Fibroblast of gingiva (primary cell): ENCODE measurements around the gene ARMC7.
"Not testable (repeated sequence)": the region's sequence is repeated elsewhere in the genome, so short reads cannot be mapped to it uniquely, and the experiment has no call there.

Source experiments
- DNase-seq: peaks from one replicate; pipeline ENCODE4 v3.0.0-alpha.2; 2011; ENCODE audit warnings: low read depth

The ARMC7 gene

DNA sequence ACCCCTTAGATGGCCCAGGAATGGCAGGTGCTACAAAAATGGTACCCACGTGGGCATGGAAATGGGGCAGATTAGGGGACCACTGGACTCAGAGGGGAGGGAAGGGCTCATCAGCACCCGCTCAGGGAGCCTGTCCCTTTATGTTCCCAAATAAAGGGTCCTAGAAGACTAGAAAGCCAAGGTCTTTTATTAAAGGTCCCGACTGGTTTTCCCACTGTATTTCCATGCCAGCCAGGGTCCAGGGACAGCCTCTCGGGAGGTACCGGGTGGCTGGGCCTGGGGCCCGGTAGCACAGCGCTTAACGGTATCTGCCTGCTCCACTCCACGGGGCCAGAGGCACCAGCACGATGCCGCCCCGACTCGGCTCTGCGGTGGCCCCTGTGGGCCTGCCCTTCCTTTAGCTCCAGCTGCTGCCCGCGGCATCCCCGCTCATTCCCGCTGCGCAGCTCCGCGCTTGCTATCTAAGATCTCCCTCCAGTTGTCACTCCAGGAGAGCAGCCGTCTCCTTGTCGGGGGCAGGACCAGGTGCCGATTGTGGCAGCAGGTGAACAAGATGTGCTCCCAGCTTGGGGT is 20.4 kb downstream of the ARMC7 start:
- DNase-seq = no peak

DNA sequence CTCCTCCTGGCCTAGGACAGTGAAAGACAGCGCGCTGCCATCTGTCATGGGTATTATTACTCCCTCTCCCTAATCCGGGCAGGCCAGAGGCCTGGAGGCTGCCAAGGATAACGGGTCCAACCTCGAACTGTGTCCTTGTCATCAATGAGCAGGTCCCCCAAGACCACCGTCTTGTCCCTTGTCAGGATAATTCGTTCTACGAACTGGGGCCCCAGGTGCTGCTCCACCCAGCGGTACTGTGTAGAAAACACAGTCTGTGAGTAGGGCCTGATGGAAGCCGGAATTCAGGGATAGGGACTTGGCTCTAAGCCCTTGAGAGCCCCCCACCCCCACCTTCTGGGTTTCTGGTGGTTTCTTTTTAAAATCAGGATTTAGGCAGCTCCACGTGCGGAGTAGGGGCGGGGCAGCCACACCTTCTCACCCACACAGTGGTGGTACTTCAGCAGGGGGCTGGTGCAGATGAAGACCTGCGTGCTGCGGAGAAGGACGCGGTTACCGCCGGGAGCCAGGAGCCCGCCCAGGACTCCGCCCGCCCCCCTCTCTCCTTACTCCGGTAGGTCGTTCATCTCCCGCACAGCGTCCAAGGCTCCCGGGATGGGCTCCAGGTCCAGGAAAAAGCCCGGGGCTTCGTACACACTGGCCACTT is 21.0 kb downstream of the ARMC7 start:
- peak; percentile 20 for DNase-seq

DNA sequence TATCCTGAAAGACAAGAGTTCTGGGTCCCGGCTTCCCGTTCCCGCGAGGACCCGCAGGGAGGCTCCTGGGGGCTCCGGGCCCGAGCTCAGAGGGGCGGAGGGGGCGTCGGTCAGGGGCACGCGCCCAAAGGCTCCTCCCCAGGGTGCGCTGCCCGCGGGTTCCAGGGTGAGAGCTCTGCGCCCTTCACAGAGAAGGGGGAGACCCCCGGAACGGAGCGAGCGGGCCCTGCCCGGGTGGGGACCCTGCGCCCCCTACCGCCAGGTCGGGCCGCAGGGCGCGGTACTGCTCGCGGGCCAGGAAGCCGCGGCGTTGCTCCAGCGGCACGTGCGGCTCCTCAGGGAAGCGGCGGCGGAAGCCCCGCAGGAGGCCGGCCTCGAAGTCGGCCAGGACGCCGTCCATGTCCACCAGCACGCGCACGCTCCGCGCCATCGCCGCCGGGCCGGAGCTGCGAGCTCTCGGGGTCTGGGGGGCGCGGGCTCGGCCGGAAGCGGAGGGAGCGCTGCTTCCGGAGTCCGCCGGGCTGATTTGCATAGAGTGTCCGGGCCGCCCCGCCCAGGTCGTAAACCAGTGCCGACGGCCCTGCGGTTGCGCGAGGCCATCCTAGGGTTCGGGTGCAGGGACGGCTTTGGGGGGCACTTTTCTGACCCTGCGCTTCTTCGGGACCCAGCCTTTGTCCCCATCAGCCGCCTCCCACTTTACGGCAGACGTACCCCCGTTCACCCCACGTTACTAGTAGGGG is 21.7 kb downstream of the ARMC7 start, which contains the start of gene NT5C:
NT5C (minus strand) TSS at position 465 of the 740 bp plus-strand sequence; CDS start at position 430, 35 bp downstream.
- peak; percentile 74 for DNase-seq

DNA sequence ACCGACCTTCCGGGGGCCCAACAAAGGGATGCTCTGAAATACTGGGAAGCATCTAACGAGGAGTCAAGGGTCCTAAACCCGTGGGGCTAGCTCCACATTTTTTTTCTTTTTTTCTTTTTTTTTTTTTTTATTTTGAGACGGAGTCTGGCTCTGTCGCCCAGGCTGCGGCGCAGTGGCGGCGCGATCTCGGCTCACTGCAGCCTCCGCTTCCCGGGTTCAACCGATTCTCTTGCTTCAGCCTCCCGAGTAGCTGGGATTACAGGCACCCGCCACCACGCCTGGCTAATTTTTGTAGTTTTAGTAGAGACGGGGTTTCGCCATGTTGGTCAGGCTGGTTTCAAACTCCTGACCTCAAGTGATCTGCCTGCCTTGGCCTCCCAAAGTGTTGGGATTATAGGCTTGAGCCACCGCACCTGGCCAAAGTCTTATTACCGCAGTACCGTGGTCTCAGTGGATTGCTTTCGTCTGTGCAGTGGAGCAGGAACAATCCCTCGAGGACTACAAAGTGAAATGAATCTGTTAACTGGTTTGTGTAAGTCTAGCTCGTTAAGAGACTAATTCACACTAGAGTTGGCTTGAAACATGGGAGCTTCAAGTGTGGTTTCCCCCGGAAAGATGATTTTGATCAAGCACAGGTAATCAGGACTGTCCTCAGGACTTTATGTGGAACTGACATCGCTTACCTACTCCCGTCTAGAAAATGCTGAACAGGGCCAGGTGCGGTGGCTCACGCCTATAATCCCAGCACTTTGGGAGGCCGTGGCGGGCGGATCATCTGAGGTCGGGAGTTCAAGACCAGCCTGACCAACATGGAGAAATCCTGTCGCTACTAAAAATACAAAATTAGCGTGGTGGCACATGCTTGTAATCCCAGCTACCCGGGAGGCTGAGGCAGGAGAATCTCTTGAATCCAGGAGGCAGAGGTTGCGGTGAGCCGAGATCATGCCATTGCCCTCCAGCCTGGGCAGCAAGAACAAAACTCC is 22.5 kb downstream of the ARMC7 start:
- DNase-seq = not testable (repeated sequence)

DNA sequence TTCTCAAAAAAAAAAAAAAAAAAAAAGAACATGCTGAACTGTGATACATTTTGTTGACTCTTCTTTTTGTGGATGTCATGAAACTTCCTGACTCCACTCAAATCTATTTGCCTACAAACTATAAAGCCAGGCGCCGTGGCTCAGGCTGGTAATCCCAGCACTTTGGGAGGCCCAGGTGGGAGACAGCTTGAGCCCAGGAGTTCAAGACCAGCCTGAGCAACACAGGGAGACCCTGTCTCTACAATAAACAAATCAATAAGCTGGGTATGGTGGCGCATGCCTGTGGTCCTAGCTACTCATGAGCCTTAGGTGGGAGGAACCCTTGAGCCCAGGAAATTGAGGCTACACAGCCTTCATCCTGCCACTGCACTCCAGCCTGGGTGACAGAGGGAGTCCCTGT is 23.2 kb downstream of the ARMC7 start:
- DNase-seq = no peak

DNA sequence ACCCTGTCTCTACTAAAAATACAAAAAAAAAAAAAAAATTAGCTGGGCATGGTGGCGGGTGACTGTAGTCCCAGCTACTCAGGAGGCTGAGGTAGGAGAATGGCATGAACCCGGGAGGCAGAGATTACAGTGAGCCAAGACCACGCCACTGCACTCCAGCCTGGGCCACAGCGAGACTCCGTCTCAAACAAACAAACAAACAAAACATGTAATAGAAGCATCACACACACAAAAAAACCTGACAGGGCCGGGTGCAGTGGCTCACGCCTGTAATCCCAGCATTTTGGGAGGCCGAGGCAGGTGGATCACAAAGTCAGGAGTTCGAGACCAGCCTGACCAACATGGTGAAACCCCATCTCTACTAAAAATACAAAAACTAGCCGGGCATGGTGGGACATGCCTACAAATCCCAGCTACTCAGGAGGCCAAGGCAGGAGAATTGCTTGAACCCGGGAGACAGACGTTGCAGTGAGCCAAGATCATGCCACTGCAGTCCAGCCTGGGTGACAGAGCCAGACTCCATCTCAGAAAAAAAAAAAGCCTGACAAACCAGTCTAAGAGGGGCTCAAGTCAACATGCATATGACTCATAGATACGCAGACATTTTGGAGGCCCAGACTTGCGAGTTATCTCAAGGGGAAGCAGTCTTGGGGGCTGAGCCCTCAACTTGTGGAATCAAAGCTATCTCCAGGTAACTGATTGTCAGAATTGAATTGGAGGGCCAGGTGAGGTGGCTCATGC is 24.0 kb downstream of the ARMC7 start:
- DNase-seq = not testable (repeated sequence)

DNA sequence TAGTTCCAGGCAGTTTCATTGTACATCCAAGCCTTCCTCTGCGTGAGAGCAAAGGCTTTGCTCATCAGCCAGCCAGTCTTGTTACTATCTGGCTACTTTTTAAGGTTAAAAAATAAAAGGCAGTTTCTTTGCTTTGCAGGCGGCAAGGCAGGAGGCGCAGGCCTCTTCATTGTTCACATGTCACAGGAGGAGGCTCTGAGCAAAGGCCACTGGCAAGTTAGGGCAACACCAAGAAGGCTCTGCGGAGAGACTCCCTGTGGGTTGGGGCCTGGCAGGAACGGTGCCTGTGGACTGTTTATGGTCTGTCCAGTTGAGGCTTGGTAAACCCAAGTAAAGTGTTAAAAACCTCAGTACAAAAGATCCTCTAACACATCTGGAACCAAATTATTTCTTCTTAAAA is 25.7 kb downstream of the ARMC7 start:
- DNase-seq = no peak

DNA sequence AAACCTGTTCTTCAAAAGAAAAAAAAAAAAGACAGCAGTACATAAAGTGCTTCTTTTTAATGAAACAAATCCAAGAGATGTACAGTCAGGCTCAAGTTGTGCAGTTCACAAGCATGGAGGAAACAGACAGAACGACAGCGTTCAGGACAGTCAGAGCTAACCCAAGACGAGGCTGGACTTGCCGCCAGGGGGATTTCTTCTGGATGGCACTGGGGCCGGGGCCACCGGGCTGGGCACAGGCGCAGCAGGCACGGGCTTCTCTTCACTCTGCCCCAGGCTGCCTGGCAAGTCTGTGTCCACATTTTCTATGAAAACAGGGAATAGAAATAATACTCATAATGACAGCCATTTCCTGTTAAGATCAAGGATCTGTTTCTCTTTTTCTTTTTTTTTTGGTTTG is 26.2 kb downstream of the ARMC7 start:
- DNase-seq = no peak

DNA sequence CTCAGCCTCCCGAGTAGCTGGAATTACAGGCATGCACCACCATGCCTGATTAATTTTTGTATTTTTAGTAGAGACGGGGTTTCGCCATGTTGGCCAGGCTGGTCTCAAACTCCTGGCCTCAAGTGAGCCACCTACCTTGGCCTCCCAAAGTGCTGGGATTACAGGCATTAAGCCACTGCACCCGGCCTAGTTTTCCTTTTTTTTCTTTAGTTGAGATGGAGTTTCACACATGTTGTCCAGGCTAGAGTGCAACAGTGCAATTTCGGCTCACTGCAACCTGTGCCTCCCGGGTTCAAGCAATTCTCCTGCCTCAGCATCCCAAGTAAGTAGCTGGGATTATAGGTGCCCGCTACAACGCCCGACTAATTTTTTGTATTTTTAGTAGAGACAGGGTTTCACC is 28.0 kb downstream of the ARMC7 start:
- DNase-seq = not testable (repeated sequence)

DNA sequence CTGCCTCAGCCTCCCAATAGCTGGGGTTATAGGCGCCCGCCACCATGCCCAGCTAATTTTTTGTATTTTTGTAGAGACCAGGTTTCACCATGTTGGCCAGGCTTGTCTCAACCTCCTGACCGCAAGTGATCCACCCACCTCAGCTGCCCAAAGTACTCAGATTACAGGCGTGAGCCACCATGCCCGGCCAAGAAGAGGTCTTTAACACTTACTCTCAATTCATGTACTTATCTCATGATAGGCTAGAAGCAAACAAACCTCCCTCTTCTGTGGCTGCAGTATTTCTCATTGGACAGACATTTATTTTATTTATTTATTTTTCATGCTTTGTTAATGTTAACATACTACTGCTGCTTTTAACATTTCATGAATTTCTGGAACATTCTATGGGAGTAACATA is 28.8 kb downstream of the ARMC7 start:
- DNase-seq = no peak

DNA sequence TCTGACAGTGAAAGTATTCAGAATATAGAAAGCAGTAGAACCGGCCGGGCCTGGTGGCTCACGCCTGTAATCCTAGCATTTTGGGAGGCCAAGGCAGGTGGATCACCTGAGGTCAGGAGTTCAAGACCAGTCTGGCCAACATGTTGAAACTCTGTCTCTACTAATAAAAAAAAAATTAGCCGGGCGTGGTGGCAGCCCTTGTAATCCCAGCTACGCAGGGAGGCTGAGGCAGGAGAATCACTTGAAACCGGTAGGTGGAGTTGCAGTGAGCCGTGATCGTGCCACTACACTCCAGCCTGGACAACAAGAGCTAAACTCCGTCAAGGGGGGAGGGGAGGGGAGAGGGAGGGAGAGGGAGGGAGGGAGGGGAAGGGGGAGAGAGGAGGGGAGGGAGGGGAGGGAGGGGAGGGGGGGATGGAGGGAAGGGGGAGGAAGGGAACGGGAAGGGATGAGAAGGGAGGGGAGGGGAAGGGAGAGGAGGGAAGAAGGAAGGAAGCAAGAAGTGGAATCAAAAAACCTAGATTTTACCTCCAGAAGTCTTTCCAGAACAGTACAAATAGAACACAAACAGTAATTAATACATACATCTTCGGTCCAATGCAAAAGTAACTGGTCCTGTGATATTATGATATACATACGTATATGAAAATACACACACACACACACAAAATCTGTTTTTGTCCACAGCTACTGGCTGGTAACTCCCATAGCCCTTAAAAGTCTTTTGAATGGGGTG is 32.6 kb downstream of the ARMC7 start:
- no peak for DNase-seq

DNA sequence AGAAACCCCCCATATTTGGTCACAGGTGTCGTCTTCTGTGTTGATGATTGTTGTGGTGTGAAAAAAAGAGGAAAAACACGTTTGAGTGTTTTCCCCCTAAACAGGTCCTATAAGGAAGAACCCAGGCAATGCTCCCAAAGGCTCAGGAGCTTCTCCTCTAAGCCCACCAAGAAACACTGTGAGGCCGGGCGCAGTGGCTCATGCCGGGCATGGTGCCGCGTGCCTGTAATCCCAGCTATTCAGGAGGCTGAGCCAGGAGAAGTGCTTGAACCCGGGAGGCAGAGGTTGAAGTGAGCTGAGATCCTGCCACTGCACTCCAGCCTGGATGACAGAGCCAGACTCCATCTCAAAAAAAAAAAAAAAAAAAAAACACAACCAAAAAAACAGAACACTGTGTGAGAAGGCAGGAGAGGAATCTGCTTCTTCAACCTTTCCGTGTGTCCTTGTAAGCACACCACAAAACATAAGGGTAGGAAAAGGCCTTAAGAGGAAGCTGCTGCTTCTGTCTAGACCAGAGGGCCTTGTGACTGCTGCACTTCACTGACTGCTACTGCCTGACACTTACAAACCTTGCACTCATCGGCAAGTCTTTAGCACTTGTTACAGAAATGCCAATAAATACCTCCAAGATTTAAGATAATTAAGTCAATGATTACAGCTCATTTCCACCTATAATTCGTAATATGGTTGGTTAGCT is 35.2 kb downstream of the ARMC7 start:
- DNase-seq = no peak

DNA sequence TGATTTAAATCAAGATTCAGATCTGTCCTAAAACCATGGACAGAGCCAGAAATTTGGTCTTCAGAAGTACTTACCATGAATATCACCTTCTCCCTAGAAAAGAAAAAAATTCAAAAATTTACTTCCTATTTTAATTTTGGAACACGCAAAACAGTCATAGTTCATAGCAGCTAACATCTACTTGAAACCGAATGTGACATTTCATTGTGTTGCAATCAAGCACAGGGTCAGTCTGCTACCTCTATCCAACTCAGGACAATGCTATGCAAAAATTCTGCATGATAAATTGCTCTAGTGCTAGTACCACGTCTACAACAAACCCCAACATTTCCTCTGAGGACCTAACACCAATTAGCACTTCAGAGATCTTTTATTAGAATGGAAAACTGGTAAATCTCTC is 36.8 kb downstream of the ARMC7 start:
- DNase-seq = peak; percentile 21

DNA sequence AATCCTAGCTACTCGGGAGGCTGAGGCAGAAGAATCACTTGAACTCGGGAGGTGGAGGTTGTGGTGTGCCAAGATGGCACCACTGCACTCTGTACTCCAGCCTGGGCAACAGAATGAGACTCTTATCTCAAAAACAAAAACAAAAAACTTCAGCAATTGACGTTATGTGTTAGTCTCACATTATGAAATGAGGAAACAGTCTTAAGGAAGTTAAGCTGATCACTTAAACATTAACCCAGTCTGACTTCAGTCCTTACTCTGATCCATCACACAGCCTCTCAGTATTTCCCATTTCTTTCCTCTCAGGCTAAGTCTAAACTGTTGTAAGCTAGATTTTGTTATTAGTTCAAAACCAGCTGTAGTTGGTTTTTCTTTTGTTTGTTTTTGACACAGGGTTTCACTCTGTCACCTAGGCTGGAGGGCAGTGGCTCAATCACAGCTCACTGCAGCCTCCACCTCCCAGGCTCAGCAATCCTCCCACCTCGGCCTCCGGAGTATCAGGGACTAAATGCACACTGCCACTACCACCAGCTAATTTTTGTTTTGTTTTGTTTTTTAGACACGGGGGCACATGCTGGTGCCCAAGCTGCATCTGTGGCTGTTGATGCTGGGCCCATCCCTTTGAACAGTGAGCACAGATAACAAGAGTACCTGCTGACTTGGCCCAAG is 38.2 kb downstream of the ARMC7 start:
- DNase-seq = no peak

DNA sequence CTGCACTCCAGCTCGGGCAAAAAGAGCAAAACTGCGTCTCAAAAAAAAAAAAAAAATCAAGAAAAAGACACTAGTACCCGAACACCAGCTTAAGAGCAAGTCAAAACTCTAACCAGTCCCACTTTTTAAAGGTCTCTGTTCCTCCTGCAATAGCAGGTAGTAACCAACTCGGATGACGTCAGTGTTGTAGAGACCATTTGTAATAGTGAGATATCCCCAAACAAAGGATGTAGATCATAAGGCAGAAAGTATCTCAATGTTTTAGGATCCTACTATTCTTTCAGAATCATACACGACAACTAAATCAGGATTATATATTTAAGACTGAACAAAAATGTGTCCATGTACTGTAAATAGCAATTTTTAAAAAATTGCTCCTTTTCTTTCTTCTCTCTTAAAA is 42.2 kb downstream of the ARMC7 start:
- no peak for DNase-seq

DNA sequence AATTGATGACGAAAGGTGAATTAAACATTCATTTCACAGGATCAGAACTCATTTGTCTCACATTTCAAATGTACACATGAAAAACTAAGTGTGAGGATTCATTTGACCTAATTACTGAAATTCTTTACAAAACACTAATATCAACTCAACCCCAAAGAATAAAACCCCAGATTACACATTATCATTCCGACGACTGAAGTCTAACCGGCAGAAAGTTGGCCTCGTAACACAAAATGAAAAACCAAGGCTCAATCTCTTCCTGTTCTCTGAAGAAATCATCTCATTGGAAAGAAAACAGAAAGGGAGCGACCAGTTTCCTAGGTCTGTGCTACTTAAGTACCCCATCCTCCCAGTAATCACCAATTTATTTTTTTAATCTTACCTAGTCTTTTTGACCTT is 42.8 kb downstream of the ARMC7 start:
- DNase-seq = no peak

DNA sequence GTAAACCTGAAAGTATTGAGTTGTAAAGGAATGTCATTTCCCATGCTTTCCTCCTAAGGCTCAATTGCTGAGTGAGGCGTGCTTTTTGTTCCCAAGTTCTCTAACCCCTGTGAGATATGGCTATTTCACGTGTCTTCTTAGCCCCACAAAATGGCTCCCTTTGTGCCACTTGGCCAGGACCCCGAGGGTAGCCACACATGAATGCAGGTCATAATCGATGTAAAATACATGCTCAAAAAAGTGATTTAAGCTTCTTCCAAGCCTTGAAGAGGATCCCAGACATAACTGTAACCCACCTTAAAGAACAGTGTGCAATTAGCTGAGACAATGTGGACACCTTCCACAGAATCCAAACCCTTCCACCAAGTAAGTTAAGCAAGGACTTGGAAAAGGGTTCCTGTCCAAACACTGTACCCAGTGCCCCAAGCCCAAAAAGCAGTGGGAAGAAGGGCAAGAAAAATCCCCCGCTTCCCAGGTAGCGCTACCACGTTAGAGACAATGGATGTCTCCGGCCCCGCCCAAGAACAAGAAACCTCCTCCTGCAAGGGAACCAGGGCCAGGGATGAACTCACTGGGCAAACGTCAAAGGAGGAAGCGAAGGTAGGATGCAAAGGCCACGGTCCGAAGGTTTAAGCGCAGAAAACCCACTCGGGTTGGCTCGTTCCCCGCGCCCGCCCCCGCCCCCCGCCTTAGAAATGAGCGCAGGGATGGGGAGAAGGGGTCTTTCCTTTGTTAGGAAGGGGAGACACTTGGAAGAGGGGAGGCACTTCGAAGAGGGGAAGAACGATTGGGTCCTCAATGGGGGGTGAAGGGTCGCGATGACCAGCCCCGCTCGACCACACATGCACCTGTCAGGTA is 43.4 kb downstream of the ARMC7 start:
- no peak for DNase-seq

DNA sequence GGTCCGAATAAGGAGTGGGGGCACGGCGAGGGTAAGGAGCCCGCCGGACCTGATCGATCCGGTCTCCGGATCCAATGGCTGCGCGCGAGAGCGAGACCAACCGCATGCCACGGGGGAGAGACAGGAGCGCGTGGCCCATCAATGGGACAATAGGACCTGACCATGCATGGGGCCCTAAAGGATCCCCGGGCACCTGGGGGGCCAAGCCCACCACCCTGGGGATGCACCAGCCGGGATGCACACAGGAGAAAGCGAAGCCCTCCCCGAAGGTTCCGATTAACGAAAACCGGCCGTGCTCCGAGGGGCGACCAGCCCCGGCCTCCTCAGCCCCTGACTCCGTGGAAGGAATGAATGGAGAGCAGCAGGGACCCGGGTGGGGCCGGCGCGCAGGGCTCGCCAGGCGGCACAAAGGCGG is 44.0 kb downstream of the ARMC7 start:
- DNase-seq = no peak
